ENCODE data around the gene PLCL1. TPM values are rescaled to one million over a fixed set of nuclear protein-coding genes. Genes with fewer than 3 reads are reported as not detected.

Gene PLCL1
- total and polyA plus RNA-seq, 10 of the 15 experiments (the other 5 are each of a cell fraction or from before 2014, with no cell fraction given), result 0.03 to 1.5 (median 0.22) TPM

DNA sequence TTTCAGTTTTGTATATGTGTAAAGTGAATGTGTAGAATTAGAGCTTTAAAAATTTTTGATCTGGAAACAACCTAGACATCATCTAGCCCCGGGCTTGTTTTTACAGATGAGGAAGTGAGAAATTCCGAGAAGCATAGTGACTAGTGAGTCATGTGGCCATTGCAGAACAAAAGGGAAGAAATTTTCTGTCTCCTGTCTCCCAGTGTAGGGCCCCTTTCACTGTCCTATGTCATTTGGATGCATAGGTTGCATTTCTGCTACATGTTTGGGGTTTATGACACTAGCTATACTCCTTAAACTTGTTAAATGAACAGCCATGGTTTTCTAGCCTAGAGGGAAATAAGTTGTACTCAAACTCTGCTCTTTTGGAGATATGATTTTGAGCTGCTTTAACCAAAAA is 84.6 kb downstream of the PLCL1 start (continued):
- TF ChIP-seq, protein P1, sequence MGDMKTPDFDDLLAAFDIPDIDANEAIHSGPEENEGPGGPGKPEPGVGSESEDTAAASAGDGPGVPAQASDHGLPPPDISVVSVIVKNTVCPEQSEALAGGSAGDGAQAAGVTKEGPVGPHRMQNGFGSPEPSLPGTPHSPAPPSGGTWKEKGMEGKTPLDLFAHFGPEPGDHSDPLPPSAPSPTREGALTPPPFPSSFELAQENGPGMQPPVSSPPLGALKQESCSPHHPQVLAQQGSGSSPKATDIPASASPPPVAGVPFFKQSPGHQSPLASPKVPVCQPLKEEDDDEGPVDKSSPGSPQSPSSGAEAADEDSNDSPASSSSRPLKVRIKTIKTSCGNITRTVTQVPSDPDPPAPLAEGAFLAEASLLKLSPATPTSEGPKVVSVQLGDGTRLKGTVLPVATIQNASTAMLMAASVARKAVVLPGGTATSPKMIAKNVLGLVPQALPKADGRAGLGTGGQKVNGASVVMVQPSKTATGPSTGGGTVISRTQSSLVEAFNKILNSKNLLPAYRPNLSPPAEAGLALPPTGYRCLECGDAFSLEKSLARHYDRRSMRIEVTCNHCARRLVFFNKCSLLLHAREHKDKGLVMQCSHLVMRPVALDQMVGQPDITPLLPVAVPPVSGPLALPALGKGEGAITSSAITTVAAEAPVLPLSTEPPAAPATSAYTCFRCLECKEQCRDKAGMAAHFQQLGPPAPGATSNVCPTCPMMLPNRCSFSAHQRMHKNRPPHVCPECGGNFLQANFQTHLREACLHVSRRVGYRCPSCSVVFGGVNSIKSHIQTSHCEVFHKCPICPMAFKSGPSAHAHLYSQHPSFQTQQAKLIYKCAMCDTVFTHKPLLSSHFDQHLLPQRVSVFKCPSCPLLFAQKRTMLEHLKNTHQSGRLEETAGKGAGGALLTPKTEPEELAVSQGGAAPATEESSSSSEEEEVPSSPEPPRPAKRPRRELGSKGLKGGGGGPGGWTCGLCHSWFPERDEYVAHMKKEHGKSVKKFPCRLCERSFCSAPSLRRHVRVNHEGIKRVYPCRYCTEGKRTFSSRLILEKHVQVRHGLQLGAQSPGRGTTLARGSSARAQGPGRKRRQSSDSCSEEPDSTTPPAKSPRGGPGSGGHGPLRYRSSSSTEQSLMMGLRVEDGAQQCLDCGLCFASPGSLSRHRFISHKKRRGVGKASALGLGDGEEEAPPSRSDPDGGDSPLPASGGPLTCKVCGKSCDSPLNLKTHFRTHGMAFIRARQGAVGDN (IDR thresholded peaks at IDR 0.05), result peak; percentile 77; the same call in 1 of the 2 replicates
- TF ChIP-seq SMARCA5 (IDR thresholded peaks at IDR 0.05) (0 out of 2 replicates have a peak, but pooled peaks have one; percentile 61), SUPT20H (IDR thresholded peaks at IDR 0.05; ENCODE audit: borderline replicate concordance, control insufficient read depth, low read depth, low read length) (no peak), EP300 (IDR thresholded peaks at IDR 0.05; ENCODE audit: borderline replicate concordance in 1 of 2, control insufficient read depth in 1 of 2, low read depth in 2 of 2, low read length in 2 of 2) (peak; percentile 37 to 83; a peak in 2 of 4 replicates), POLR2AphosphoS2 (IDR thresholded peaks at IDR 0.05; ENCODE audit: low read depth, low read length) (no peak), NR2F1 (conservative IDR thresholded peaks at IDR 0.05) (no peak), EED (IDR thresholded peaks at IDR 0.05; ENCODE audit: low read depth) (peak; percentile 88), SMAD1 (IDR thresholded peaks at IDR 0.05; ENCODE audit: low read depth, partially characterized antibody) (no peak), DPF2 (IDR thresholded peaks at IDR 0.05) (peak; percentile 86), TCF12 (IDR thresholded peaks at IDR 0.05; ENCODE audit: low read depth, low read length) (no peak), FOS (IDR thresholded peaks at IDR 0.05; ENCODE audit: borderline replicate concordance, extremely low read depth, insufficient read length) (no peak), NFYA (IDR thresholded peaks at IDR 0.05; ENCODE audit: borderline replicate concordance, low read depth, low read length) (no peak), RB1 (IDR thresholded peaks at IDR 0.05; ENCODE audit: borderline replicate concordance) (no peak), RELA (IDR thresholded peaks at IDR 0.05; ENCODE audit: borderline replicate concordance, partially characterized antibody) (no peak), SREBF2 (IDR thresholded peaks at IDR 0.05; ENCODE audit: low read length) (no peak), SIX5 (IDR thresholded peaks at IDR 0.05; ENCODE audit: low read depth, low read length, severe bottlenecking) (no peak), TCF3 (IDR thresholded peaks at IDR 0.05; ENCODE audit: borderline replicate concordance, insufficient read depth, low read depth, low read length) (no peak)
- TF ChIP-seq, protein P2, sequence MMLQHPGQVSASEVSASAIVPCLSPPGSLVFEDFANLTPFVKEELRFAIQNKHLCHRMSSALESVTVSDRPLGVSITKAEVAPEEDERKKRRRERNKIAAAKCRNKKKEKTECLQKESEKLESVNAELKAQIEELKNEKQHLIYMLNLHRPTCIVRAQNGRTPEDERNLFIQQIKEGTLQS (IDR thresholded peaks at IDR 0.05; ENCODE audit: borderline replicate concordance, extremely low read depth, low read depth, low read length), result no peak
- TF ChIP-seq, protein P3, sequence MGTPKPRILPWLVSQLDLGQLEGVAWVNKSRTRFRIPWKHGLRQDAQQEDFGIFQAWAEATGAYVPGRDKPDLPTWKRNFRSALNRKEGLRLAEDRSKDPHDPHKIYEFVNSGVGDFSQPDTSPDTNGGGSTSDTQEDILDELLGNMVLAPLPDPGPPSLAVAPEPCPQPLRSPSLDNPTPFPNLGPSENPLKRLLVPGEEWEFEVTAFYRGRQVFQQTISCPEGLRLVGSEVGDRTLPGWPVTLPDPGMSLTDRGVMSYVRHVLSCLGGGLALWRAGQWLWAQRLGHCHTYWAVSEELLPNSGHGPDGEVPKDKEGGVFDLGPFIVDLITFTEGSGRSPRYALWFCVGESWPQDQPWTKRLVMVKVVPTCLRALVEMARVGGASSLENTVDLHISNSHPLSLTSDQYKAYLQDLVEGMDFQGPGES (IDR thresholded peaks at IDR 0.05), result no peak
- TF ChIP-seq, protein P4, sequence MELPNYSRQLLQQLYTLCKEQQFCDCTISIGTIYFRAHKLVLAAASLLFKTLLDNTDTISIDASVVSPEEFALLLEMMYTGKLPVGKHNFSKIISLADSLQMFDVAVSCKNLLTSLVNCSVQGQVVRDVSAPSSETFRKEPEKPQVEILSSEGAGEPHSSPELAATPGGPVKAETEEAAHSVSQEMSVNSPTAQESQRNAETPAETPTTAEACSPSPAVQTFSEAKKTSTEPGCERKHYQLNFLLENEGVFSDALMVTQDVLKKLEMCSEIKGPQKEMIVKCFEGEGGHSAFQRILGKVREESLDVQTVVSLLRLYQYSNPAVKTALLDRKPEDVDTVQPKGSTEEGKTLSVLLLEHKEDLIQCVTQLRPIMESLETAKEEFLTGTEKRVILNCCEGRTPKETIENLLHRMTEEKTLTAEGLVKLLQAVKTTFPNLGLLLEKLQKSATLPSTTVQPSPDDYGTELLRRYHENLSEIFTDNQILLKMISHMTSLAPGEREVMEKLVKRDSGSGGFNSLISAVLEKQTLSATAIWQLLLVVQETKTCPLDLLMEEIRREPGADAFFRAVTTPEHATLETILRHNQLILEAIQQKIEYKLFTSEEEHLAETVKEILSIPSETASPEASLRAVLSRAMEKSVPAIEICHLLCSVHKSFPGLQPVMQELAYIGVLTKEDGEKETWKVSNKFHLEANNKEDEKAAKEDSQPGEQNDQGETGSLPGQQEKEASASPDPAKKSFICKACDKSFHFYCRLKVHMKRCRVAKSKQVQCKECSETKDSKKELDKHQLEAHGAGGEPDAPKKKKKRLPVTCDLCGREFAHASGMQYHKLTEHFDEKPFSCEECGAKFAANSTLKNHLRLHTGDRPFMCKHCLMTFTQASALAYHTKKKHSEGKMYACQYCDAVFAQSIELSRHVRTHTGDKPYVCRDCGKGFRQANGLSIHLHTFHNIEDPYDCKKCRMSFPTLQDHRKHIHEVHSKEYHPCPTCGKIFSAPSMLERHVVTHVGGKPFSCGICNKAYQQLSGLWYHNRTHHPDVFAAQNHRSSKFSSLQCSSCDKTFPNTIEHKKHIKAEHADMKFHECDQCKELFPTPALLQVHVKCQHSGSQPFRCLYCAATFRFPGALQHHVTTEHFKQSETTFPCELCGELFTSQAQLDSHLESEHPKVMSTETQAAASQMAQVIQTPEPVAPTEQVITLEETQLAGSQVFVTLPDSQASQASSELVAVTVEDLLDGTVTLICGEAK (IDR thresholded peaks at IDR 0.05; ENCODE audit: borderline replicate concordance), result no peak
- TF ChIP-seq, protein P5, sequence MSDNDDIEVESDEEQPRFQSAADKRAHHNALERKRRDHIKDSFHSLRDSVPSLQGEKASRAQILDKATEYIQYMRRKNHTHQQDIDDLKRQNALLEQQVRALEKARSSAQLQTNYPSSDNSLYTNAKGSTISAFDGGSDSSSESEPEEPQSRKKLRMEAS (IDR thresholded peaks at IDR 0.05; ENCODE audit: low read depth, low read length), result no peak
